ENCODE results near the gene TLN1.

TLN1 gene

GRCh38 chr9:35661756-35662350 lies 70.1 kb downstream of the TLN1 start:
- Histone ChIP-seq H3K4me2 (ENCODE audit: low read length) (peak overlapping the region; percentile 71; the same call in 1 of the 2 replicates), H3K9me2 (ENCODE audit: low read depth, low read length) (no peaks in the 10 kb centered on the region), H3K27me3 (ENCODE audit: insufficient read depth, low read length) (no peaks in the 10 kb centered on the region), H3K4me1 (ENCODE audit: insufficient read depth, low read length, severe bottlenecking) (peaks cover 76% of the 10 kb centered on the region), H4K20me1 (ENCODE audit: insufficient read depth, low read length) (no peaks in the 10 kb centered on the region), H3K36me3 (ENCODE audit: insufficient read depth, low read length) (peaks cover 33% of the 10 kb centered on the region; the same call in 1 of the 2 replicates), H3K9me3 (ENCODE audit: low read length) (no peaks in the 10 kb centered on the region), H3K4me3 (ENCODE audit: low read depth, low read length, poor library complexity, severe bottlenecking) (no peak overlapping the region), H3K79me2 (ENCODE audit: insufficient read depth, low read length) (no peaks in the 10 kb centered on the region), H3K27ac (ENCODE audit: low read depth, low read length, poor library complexity, severe bottlenecking) (peak overlapping the region; percentile 30), H3K9ac (ENCODE audit: low read length) (no peak overlapping the region), H2AFZ (ENCODE audit: low read length) (no peak overlapping the region), H3F3A (ENCODE audit: insufficient read depth, low read length) (no peaks in the 10 kb centered on the region)
- TF ChIP-seq CTCF (IDR thresholded peaks at IDR 0.05; ENCODE audit: low read length) (no peak), EZH2 (IDR thresholded peaks at IDR 0.05; ENCODE audit: borderline replicate concordance, low read length) (no peak)

- H3K36me3 ChIP-seq (ENCODE audit: insufficient read depth, low read length), result peaks cover 33% of the 10 kb centered on the region; the same call in 1 of the 2 replicates
- peaks cover 76% of the 10 kb centered on the region for H3K4me1 ChIP-seq (ENCODE audit: insufficient read depth, low read length, severe bottlenecking)
Observed at GRCh38 chr9:35660966-35661415, 71.0 kb downstream of the TLN1 start.

GRCh38 chr9:35659340-35659739 lies 72.7 kb downstream of the TLN1 start:
- no peaks in the 10 kb centered on the region for H4K20me1 ChIP-seq (ENCODE audit: insufficient read depth, low read length)
- peak overlapping the region; percentile 91 for H3K4me2 ChIP-seq (ENCODE audit: low read length)
- peaks cover 67% of the 10 kb centered on the region for H3K4me1 ChIP-seq (ENCODE audit: insufficient read depth, low read length, severe bottlenecking)
- peak overlapping the region; percentile 97 for H3K9ac ChIP-seq (ENCODE audit: low read length)
- H3K27me3 ChIP-seq (ENCODE audit: insufficient read depth, low read length), result no peaks in the 10 kb centered on the region
- H3K36me3 ChIP-seq (ENCODE audit: insufficient read depth, low read length), result peaks cover 33% of the 10 kb centered on the region; the same call in 1 of the 2 replicates
- H3K79me2 ChIP-seq (ENCODE audit: insufficient read depth, low read length), result no peaks in the 10 kb centered on the region
- H3K9me2 ChIP-seq (ENCODE audit: low read depth, low read length), result no peaks in the 10 kb centered on the region
- peak overlapping the region; percentile 76 for H3K27ac ChIP-seq (ENCODE audit: low read depth, low read length, poor library complexity, severe bottlenecking)
- no peaks in the 10 kb centered on the region for H3K9me3 ChIP-seq (ENCODE audit: low read length)
- H3F3A ChIP-seq (ENCODE audit: insufficient read depth, low read length), result no peaks in the 10 kb centered on the region
- H3K4me3 ChIP-seq (ENCODE audit: low read depth, low read length, poor library complexity, severe bottlenecking), result peak overlapping the region; percentile 90
- no peak overlapping the region for H2AFZ ChIP-seq (ENCODE audit: low read length)
- TF ChIP-seq EZH2 (IDR thresholded peaks at IDR 0.05; ENCODE audit: borderline replicate concordance, low read length) (no peak), CTCF (IDR thresholded peaks at IDR 0.05; ENCODE audit: low read length) (no peak)

More at GRCh38 chr9:35660966-35661415, 71.0 kb downstream of the TLN1 start:
- peak overlapping the region; percentile 6 for H3K27ac ChIP-seq (ENCODE audit: low read depth, low read length, poor library complexity, severe bottlenecking)
- no peaks in the 10 kb centered on the region for H4K20me1 ChIP-seq (ENCODE audit: insufficient read depth, low read length)
- H3K27me3 ChIP-seq (ENCODE audit: insufficient read depth, low read length), result no peaks in the 10 kb centered on the region
- H2AFZ ChIP-seq (ENCODE audit: low read length), result no peak overlapping the region
- H3F3A ChIP-seq (ENCODE audit: insufficient read depth, low read length), result no peaks in the 10 kb centered on the region
- TF ChIP-seq EZH2 (IDR thresholded peaks at IDR 0.05; ENCODE audit: borderline replicate concordance, low read length), result no peak
- no peak; the same call in 1 of the 2 replicates for TF ChIP-seq CTCF (IDR thresholded peaks at IDR 0.05; ENCODE audit: low read length)
- no peaks in the 10 kb centered on the region for H3K9me3 ChIP-seq (ENCODE audit: low read length)
- H3K4me3 ChIP-seq (ENCODE audit: low read depth, low read length, poor library complexity, severe bottlenecking), result no peak overlapping the region
- H3K9me2 ChIP-seq (ENCODE audit: low read depth, low read length), result no peaks in the 10 kb centered on the region
- H3K9ac ChIP-seq (ENCODE audit: low read length), result no peak overlapping the region
- H3K4me2 ChIP-seq (ENCODE audit: low read length), result no peak overlapping the region
- H3K79me2 ChIP-seq (ENCODE audit: insufficient read depth, low read length), result no peaks in the 10 kb centered on the region

All from OCI-LY1 (cell line).